CD4-positive, alpha-beta T cell treated with Interleukin-10 for 1 hour (primary cell): Measurements from ENCODE around the gene SLC25A42.

Experiments
- DNase-seq: peaks from one replicate; pipeline ENCODE4 v3.0.0-alpha.2; 2020

Gene SLC25A42

DNA sequence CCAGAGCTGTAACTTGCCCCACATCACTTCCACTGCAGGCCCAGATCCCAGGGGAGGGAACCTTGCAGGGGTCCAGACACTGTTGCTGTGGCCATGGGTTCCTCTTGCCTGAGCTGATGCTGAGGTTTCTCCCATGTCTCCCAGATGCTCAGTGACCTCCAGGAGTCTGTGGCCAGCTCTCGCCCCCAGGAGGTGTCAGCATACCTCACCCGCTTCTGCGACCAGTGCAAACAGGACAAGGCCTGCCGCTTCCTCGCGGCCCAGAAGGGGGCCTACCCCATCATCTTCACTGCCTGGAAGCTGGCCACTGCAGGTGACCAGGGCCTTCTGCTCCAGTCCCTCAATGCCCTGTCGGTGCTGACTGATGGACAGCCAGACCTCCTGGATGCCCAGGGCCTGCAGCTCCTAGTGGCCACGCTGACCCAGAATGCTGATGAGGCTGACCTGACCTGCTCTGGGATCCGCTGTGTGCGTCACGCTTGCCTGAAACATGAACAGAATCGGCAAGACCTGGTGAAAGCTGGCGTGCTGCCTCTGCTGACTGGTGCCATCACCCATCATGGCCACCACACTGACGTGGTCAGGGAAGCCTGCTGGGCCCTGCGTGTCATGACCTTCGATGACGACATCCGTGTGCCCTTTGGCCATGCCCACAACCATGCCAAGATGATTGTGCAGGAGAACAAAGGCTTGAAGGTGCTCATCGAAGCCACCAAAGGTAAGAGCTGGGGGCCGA, 12.1 kb upstream of the SLC25A42 start:
- no peak for DNase-seq

DNA sequence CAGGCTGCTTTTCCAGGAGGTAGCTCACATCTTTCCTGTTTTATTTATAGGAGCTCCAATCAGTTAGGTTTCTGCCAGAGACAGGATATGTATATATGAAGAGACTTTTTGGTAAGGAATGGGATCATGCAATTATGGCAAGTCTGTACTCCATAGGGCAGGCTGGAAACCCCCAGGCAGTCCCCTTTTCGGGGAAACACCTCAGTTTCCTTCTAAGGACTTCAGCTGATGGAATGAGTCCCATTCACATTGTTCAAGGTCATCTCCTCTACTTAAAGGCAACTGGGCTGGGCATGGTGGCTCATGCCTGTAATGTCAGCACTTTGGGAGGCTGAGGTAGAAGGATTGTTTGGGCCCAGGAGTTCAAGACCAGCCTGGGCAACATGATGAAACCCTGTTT, 10.9 kb upstream of the SLC25A42 start:
- no peak for DNase-seq

DNA sequence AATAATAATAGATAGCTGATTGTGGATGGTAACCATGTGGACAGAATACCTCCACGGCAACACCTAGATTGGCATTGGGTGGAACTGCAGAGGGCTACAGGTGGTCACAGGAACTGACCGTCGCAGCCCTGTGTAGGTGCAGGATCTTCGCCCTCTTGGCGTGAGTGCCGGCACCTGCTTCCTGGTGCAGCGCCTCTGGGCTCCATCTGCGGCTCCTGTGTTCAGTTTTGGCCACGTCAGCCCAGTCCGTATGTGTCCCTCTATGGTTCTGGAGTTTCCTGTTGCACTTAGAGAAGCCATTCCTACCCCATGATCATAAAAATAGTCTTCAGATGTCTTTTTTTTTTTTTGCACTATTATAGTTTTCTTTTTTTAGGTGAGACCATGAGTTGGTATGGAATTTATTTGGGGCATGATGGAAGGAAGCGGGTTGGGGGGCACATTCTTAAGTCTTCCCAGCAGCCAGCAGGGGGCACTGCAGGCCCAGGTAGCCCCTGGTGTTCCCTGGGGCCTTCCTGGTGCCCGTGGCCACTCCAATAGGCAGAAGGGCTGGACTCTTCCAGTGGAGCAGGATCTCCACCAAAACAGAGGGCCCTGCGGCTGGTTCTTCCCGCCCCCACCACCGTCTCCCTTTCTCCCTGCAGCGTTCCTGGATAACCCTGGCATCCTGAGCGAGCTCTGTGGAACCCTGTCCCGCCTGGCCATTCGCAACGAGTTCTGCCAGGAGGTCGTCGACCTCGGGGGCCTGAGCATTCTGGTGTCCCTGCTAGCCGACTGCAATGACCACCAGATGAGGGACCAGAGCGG, 10.1 kb upstream of the SLC25A42 start:
- DNase-seq, result peak; percentile 65

DNA sequence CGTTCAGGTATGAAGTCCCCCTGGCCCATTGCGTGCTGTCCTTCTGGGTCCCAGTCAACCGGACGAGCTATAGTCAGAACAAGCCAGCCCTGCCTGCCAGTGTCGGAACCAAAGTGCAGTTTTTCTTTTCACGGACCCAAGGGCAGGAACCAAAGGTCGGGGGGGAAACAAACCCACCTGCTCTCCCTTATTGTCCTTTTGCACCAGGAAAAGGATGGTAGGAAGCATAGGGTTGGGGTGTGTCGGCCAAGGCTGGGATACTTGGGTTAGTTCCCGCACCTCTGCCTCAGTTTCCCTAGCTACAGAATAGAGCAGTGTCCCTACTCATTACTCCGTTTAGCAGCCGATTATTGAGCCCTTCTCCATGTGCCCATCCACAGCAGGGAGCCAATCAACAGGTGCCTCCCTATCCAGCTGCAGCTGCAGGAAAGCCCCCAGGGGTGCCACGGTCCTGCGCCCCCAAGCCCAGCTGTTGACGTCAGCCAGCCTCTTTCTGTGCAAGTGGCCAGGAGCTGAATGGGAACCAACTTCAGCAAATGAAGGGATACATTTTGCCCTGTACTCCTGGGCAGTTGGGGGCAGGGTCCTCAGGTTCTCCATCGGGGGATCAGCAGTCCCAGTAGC, 9.4 kb upstream of the SLC25A42 start:
- no peak for DNase-seq

DNA sequence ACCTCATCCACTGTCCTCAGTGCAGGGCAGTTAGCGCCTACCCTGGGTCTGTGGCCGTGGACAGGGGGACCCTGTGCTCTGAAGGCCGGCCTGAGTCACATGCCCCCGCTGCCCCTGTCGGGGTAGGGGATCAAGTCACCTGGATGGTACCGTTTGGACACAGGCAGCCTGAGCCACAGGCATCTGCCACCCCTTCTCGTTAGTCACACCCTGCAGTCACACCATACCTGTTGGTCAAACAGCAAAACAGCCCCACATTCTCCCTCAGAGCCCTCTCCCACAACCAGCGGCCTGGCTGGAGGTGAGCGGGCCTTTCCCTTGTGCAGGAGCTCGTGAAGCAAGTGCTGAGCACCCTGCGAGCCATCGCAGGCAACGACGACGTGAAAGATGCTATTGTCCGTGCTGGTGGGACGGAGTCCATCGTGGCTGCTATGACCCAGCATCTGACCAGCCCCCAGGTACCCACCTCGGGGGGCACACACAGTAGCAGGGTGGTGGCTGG, 8.8 kb upstream of the SLC25A42 start:
- DNase-seq, result no peak

DNA sequence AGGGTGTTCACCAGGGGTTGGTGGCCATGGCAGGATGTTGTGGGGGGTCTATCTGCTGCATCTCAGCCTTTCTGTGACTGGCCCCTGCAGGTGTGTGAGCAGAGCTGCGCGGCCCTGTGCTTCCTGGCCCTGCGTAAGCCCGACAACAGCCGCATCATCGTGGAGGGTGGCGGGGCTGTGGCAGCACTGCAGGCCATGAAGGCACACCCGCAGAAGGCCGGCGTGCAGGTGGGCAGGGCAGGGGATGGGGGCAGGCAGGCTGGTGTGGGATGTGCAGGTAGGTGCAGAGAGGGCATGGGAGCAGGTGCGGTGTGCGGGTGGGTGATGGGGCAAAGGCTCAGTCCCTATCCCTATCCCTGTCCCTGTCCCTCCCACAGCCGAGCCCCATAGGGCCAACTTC, 8.1 kb upstream of the SLC25A42 start:
- DNase-seq, result no peak

DNA sequence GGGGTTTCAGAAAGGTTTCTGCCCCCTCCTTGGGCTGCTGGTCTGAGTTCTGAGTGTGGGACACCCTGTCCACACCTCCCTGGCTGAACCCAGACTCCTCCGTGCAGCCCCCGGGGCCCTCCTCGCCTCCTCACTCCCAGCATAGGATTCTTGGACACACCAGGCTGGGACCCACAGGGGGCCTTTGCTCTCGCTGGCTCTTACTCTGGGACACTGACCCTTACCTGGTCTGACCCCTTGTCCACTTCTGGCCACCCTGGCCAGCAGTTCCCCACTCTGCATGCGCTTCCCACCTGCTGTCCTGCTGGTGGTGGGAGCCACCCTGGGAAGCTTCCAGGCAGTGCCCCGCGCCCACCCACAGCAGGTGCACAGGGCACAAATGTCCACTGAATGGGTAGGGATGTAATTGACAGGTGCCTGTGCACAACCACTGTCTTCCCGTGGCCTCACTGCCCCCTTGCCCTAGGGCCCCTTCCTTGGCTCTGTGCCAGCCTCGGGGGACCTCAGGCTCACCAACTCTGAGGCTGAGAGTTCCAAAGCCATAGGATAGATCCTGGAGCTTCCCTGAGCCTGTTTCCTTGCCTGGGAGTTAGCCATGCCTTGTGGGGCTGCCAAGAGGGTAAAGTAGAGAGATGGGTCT, 7.0 kb upstream of the SLC25A42 start:
- no peak for DNase-seq

DNA sequence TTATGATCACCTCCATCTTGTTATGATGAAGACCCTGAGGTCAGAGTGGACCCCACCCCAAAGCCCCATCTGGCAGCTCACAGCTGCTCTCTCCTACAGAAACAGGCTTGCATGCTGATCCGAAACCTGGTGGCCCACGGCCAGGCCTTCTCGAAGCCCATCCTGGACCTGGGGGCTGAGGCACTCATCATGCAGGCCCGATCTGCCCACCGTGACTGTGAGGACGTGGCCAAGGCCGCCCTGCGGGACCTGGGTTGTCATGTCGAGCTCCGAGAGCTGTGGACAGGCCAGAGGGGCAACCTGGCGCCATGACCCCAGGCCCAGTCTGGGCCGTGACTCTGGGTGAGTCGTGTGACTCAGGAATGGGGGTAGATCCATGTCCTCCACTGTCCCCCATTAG, 6.5 kb upstream of the SLC25A42 start:
- no peak for DNase-seq

DNA sequence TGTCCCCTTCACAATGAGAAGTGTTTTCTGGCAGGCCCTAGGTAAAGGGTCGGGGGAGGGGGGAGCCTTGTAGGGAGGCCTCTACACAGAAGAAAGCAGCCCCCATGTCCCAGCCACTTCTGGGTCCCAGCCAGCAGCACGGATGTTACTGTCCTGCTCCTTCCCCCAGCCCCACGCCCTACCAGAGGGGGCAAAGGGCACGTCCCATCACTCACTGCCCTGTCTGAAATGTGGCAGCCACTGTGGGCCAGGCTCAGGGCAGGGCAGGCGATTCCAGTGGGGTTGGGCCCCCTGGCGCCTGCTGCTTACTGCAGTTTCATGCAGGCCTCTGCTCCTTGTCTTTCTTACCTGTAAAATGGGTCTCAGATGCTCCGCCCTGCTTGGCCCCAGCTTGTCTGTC, 6.1 kb upstream of the SLC25A42 start:
- no peak for DNase-seq

DNA sequence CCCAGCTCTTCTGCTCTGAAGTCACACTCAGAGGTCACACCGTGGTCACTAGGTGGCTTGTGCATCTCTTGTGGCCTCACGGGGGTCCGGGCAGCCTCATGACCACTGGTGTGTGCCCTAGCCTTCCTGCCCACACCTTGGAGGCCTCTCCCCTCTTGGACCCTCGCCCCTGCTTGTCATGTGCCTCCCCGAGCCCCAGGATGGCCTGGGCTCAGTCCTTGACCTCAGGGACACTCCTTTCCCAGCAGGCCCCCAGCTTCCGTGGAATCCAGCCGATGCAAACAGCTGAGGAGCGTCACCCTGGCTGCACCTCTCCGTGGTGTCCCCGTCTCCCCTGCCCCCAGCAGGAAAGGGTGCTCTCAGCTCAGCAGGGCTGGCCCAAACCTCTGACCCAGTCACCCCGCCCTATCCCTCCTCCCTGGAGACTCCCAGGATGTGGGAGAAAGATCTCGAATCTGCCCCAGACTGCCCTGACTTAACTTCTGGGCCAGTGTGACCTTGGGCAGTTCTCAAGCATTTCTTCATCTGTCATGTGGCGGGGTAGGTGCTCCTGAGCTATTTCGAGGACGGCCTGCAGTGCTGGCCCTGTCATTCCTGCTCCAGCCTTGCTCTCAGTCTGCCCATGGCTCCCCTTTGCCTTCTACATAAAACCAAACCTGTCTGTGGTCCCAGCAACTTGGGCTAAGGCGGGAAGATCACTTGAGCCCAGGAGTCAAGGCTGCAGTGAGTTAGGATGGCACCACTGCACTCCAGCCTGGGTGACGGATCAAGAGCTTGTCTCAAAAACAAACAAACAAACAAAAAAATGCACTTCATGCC, 4.6 kb upstream of the SLC25A42 start:
- DNase-seq, result no peak

DNA sequence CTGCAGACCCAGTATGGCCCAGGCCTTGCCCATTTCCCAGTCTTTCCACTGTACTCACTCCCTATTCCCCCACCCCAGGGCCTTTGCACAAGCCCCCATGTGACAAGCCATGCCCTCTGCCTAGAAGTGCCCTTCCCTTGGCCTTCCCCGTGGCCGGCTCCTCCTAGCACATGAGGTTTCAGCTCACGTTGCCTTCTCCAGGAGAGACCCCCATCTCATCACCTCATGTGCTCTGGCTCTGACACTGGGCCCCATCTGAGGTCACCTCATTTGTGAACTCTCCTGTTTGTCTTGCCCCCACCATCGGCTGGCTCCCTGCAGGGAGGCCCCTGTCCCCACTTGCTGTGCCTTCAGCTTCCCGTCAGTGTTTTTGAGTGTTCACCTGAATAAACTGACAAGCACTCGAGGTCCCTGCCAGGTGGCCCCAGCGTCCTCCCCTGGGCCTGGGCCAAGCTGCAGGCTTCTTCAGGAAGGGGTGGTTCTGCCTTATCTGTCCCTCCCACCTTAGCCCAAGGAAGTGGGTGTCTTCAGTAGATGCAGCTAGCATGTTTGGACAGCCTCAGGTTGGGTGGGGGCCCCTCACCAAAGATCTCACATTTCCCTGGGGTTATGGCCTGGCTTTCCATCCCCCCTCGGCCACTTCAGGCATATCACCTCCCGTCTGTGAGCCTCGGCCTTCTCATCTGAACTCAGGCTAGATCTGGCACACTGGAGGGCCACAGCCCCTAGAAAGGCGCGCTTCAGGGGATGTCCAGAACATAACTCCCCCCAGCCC, 3.8 kb upstream of the SLC25A42 start:
- DNase-seq, result no peak

DNA sequence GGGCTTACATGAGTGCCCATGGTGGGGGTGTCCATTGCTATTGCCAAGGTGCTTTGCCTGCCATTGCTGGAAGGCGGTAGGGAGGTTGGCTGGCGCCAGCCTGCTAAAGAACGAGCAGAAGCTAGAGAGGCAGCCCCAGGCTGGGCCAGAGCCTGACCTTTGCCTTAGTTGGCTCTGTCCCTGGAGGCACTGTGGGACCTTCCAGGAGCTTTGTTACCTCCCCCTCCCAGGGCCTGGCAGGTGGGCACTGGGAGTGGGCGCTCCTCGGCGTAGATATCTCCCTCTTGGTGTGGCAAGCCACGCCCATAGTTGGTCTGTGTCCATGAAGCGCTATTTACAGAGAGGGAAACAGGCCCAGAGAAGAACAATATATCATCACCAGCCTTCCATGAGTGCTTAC, 2.3 kb upstream of the SLC25A42 start:
- DNase-seq, result no peak

DNA sequence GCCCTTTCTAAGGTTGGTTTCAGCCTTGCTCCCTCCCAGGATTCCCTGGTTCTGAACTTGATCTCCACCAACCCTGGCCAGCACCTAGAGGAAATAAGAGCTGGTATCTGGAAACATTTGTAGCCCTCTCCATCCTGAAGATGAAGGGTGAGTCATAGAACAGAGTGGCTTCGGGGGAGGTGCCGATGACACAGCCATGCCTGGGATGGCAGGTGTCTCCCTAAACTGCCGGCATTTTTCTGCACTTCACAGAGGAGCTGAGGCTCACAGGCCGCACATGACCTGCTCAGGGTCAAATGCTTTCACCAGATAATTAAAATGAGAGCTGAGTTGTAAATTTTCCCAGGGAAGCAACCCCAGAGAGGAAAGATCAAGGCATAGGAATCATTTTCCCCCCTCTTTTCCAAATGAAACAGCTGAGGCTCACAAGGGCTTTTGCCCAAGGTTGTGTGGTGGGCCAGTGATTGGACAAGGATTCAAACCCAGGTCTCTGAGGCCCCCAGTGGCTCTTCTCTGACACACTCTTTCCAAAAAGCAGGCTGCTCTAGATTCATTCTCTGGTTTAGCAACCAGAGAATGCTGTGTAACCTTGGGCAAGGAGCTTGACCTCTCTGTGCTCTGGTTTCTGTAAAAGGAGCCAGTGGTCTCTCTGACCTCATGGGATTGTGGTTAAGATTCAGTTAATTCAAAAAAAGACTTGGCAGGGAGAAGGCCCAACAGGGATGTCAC, 1.2 kb upstream of the SLC25A42 start:
- no peak for DNase-seq

DNA sequence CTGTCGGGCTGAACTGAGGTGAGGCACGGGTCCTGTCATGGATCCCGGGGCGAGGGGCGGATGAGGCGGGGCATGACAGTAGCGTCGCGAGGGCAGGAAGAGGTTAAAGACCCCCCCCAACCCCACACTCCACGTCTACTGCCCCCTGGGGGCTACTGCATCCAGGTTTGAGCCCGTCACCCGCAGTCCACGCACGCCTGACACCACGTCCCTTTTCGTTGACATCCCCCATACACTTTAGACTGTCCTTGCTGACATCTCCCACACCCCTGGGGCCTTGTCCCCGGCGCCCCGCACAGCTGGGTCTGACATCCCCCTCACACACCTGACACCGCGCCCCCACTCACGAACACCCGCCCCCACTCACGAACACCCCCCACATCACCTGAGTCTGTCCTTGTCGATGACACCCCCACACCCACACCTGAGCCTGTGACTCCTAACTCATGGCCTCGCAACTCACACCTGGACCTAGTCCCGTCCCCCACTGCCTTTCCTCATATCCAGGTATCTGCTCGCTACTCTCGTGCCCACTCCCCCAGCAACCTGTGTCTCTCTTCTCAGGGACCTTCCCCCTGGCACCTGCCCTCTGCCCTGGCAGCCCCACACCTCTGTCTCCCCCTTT, 416 bp downstream of the SLC25A42 start:
- no peak for DNase-seq

DNA sequence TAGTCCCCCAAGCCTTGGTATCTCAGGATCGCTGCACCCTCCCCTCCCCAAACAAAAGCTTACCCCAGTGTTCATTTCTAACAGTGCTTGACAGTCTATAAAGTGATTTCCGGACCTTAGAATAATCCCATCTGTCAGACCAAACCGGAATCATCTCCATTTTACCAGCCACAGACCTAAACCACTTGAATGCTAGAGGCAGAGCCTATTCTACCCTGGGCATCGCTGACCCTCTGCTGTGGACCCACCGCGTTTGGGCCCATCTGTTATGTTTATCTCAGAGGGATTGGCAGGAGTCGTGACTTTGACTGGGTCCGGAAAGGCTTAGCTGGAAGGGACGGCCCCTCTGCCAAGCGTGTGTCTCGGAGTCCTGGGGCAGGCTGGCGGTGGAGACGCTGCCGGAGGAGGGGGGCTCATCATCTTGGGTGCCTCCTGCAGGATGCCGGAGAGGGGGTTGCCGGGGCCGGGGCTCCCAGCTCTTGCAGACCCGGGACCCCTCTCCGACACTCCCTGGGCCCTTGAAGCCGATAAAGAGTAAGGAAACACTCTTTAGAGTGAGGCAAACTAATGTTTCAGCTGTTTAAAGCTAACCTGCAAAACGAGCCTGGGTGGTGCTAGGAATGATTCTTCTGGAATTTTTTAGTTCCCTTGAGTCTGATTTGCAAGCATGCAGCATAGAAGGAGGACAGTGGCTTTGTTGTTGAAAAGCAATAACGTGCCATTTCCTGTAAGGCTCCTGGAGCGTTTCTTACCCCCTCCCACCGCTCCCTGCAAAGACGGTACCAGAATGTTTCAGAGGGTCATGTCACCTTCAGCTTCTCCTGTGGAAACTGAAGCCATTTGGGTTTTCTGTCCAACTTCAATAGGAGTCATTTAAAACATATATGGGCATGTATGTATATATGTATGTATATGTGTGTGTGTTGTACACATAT, 1.3 kb downstream of the SLC25A42 start:
- DNase-seq, result peak; percentile 33

DNA sequence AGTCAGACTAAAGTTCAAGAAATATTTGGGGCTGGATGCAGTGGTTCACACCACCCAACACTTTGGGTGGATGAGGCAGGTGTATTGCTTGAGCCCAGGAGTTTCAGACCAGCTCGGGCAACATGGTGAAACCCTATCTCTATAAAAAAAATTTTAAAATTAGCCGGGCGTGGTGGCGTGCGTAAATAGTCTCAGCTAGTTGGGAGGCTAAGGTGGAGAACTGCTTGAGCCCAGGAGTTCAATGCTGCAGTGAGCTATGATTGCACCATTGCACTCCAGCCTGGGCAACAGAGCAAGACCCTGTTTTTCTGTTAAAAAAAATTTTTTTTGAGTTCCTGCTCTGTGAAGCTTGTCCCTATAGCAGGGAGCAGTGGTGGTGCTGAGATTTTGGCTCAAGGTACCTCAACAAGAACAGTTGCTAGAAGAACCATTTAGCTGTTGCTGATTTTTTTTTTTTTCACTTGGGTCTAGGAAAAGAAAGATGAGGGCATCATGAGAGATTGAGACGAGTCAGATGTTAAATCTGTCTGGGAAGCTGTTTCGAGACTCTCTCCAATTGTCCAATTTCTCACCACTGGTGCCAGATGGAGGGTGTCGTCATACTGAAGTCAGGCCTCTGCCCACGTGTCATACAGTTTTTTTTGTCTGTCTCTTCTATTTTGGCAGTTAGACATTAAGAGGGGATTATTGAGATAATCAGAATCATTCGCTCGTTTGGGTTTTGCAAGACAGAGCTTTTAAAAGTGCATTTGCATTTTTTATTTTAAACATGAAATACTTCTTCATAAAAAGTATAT, 3.7 kb downstream of the SLC25A42 start:
- no peak for DNase-seq

DNA sequence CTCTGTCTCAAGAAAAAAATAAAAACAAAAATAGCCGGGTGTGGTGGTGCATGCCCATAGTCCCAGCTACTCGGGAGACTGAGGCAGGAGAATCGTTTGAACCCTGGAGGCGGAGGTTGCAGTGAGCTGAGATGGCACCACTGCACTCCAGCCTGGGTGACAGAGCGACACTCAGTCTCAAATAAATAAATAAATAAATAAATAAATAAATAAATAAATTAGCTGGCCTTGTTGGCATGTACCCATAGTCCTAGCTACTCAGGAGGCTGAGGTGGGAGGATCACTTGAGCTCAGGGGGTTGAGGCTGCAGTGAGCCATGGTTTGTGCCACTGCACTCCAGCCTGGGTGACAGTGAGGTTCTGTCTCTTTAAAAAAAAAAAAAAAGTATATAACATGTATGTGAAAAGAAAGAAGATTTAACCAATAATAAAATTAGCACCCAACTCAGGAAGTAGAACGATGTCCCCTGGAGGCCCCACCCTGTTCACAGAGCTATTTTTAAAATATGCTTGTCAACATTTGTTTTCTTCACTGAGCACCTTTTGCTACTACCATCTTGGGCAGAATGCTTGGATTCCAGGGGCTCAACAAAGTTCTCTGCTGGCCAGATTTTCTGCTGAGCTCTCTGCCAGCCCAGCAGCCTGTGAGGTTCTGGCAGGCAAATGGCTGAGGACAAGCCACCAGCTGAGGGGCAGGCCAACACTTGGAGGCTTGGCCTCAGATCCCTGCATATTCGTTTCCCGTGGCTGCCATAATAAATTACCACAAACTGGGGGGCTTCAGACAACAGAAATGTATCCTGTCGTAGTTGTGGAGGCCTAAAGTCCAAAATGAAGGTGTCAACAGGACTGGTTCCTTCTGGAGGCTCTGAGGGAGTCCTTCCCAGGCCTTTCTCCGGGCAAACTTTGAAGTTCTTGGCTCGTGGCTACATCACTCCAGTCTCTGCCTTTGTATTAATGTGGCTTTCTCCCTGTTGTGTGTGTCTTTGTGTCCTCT, 5.2 kb downstream of the SLC25A42 start:
- peak; percentile 35 for DNase-seq
